ENCODE data around the gene TEX48. TPM values are rescaled to one million over a fixed set of nuclear protein-coding genes. Genes with fewer than 3 reads are reported as not detected.

Gene TEX48
- total and polyA plus RNA-seq, 2 donors (not counting 1 experiment from before 2014, with no cell fraction given): not detected

DNA sequence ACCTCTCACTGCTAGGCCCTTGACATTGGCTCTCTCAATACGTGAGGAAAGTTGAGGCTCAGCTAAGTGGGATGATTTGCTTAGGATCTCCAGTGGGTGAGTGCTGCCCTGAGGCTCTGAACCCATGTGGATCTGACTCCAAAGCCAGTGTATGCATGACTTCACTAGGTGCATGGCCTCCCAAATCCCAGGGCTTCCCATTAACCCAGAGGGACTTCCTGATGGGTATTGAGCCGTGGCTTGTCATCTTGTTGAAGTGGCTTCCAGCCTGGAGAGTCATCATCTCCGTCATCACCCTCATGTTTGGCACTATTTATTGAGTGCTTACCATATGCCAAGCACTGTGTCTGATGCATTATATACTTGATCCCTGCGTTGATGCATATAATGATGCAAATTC lies 37.3 kb upstream of the TEX48 start:
- Histone ChIP-seq H3K27me3 (replicated peaks in 1 of 4; ENCODE audit: control extremely low read depth in 1 of 4, control insufficient read depth in 3 of 4, insufficient read depth in 4 of 4, low read length in 3 of 4) (peaks cover 0 to 24% (median 7%) of the 10 kb centered on the region in 4 experiments), H3K36me3 (replicated peaks in 1 of 2; ENCODE audit: control extremely low read depth in 1 of 2, control insufficient read depth in 1 of 2, extremely low read depth in 1 of 2, insufficient read depth in 2 of 2, low read length in 1 of 2) (no peaks in the 10 kb centered on the region), H3K4me1 (ENCODE audit: control insufficient read depth in 2 of 2, insufficient read depth in 2 of 2, low read length in 2 of 2) (no peaks in the 10 kb centered on the region), H2AFZ (ENCODE audit: insufficient read depth, low read depth, low read length, poor library complexity, severe bottlenecking) (no peak overlapping the region), H3K9me3 (ENCODE audit: control extremely low read depth in 1 of 3, control insufficient read depth in 2 of 3, insufficient read depth in 1 of 3, low read length in 2 of 3) (peaks cover 0 to 6% (median 0%) of the 10 kb centered on the region in 3 donors), H3K4me3 (ENCODE audit: control extremely low read depth in 1 of 5, extremely low read depth in 1 of 5, insufficient read depth in 1 of 5, low read depth in 2 of 5, low read length in 4 of 5) (no peak overlapping the region), H3K27ac (ENCODE audit: low read length in 2 of 2) (no peak overlapping the region), H4K20me1 (ENCODE audit: control insufficient read depth, insufficient read depth, low read length, poor library complexity, severe bottlenecking) (no peaks in the 10 kb centered on the region), H3K79me2 (ENCODE audit: control insufficient read depth, insufficient read depth, low read length) (no peaks in the 10 kb centered on the region), H3K9ac (ENCODE audit: low read length) (no peak overlapping the region), H3K4me2 (replicated peaks; ENCODE audit: low read depth, low read length, poor library complexity, severe bottlenecking) (no peak overlapping the region)
- Mint-ChIP-seq H3K27ac (no peak overlapping the region), H3K27me3 (peaks cover 26% of the 10 kb centered on the region), H3K4me3 (no peak overlapping the region), H3K4me1 (peaks cover 12% of the 10 kb centered on the region), H3K9me3 (ENCODE audit: insufficient read depth) (no peaks in the 10 kb centered on the region)
- DNase-seq (no peak), ATAC-seq (ENCODE audit: low read depth) (no peak)
- no peak for TF ChIP-seq EZH2 (IDR thresholded peaks at IDR 0.05; ENCODE audit: borderline replicate concordance, insufficient read depth, low read depth, low read length, poor library complexity, severe bottlenecking)
- TF ChIP-seq, protein P1, sequence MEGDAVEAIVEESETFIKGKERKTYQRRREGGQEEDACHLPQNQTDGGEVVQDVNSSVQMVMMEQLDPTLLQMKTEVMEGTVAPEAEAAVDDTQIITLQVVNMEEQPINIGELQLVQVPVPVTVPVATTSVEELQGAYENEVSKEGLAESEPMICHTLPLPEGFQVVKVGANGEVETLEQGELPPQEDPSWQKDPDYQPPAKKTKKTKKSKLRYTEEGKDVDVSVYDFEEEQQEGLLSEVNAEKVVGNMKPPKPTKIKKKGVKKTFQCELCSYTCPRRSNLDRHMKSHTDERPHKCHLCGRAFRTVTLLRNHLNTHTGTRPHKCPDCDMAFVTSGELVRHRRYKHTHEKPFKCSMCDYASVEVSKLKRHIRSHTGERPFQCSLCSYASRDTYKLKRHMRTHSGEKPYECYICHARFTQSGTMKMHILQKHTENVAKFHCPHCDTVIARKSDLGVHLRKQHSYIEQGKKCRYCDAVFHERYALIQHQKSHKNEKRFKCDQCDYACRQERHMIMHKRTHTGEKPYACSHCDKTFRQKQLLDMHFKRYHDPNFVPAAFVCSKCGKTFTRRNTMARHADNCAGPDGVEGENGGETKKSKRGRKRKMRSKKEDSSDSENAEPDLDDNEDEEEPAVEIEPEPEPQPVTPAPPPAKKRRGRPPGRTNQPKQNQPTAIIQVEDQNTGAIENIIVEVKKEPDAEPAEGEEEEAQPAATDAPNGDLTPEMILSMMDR (IDR thresholded peaks at IDR 0.05): no peak
- ChIA-PET CTCF (interaction anchor here (0.6 kb wide), 1 partner anchor 24 kb away, joined by 3 read pairs; no protein-coding TSS in a partner anchor), POLR2A (no interaction called here)
- 100% methylated on average over 2 of the region's 4 CpGs for WGBS (ENCODE audit: insufficient coverage)
- intact Hi-C loops (cut with micrococcal nuclease): no loop called here

DNA sequence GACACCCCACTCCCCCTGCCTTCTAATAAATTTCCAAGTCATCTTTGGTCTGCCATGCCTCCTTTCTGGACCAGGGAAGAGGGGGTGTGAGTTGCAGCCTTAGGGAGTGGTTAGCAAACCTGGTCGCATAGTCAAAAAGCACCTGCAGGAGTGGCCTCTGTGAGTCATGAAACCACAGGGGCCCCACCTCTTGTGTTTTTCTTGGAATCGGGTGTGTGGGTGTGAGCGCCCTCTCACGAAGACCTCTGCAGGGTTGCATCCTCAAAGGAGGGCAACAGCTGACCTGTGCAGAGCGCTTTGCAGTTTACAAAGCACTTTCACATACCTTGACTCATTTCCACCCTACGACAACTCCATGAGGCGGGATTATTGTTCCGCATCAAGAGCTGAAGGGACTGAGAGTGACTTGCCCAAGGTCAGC lies 36.8 kb upstream of the TEX48 start:
- WGBS (ENCODE audit: insufficient coverage): 78% methylated on average over 8 of the region's 8 CpGs
- DNase-seq: no peak
- peaks cover 11% of the 10 kb centered on the region for H3K4me1 Mint-ChIP-seq
- no peak overlapping the region for H2AFZ ChIP-seq (ENCODE audit: insufficient read depth, low read depth, low read length, poor library complexity, severe bottlenecking)
- H3K27me3 Mint-ChIP-seq: peaks cover 31% of the 10 kb centered on the region
- no peaks in the 10 kb centered on the region for H3K79me2 ChIP-seq (ENCODE audit: control insufficient read depth, insufficient read depth, low read length)
- intact Hi-C loops (cut with micrococcal nuclease): no loop called here
- no peak for ATAC-seq (ENCODE audit: low read depth)
- ChIA-PET POLR2A (no interaction called here), CTCF (interaction anchor here (0.6 kb wide), 1 partner anchor 24 kb away, joined by 3 read pairs; no protein-coding TSS in a partner anchor)
- H3K4me1 ChIP-seq (ENCODE audit: control insufficient read depth in 2 of 2, insufficient read depth in 2 of 2, low read length in 2 of 2): no peaks in the 10 kb centered on the region
- H3K27ac Mint-ChIP-seq: no peak overlapping the region
- H3K4me3 ChIP-seq (ENCODE audit: control extremely low read depth in 1 of 5, extremely low read depth in 1 of 5, insufficient read depth in 1 of 5, low read depth in 2 of 5, low read length in 4 of 5): no peak overlapping the region
- H4K20me1 ChIP-seq (ENCODE audit: control insufficient read depth, insufficient read depth, low read length, poor library complexity, severe bottlenecking): no peaks in the 10 kb centered on the region
- H3K4me3 Mint-ChIP-seq: no peak overlapping the region
- no peaks in the 10 kb centered on the region for H3K9me3 Mint-ChIP-seq (ENCODE audit: insufficient read depth)
- H3K36me3 ChIP-seq (replicated peaks in 1 of 2; ENCODE audit: control extremely low read depth in 1 of 2, control insufficient read depth in 1 of 2, extremely low read depth in 1 of 2, insufficient read depth in 2 of 2, low read length in 1 of 2): no peaks in the 10 kb centered on the region
- H3K27me3 ChIP-seq (replicated peaks in 1 of 4; ENCODE audit: control extremely low read depth in 1 of 4, control insufficient read depth in 3 of 4, insufficient read depth in 4 of 4, low read length in 3 of 4): peaks cover 0 to 24% (median 7%) of the 10 kb centered on the region in 4 experiments
- no peak overlapping the region for H3K27ac ChIP-seq (ENCODE audit: low read length in 2 of 2)
- TF ChIP-seq EZH2 (IDR thresholded peaks at IDR 0.05; ENCODE audit: borderline replicate concordance, insufficient read depth, low read depth, low read length, poor library complexity, severe bottlenecking): no peak
- TF ChIP-seq, protein P1 (IDR thresholded peaks at IDR 0.05): no peak
- H3K9ac ChIP-seq (ENCODE audit: low read length): no peak overlapping the region
- H3K9me3 ChIP-seq (ENCODE audit: control extremely low read depth in 1 of 3, control insufficient read depth in 2 of 3, insufficient read depth in 1 of 3, low read length in 2 of 3): peaks cover 0 to 6% (median 0%) of the 10 kb centered on the region in 3 donors
- no peak overlapping the region for H3K4me2 ChIP-seq (replicated peaks; ENCODE audit: low read depth, low read length, poor library complexity, severe bottlenecking)
